Stimulated activated CD8-positive, alpha-beta memory T cell treated with anti-CD3 and anti-CD28 coated beads, Interleukin-7, amount 100 ng/mL, for 48 hours (primary cell): ENCODE measurements around the gene TEX101.

ENCODE experiments used
- DNase-seq, 2 donors: peaks; one replicate each; pipeline ENCODE4 v3.0.0-alpha.2; 2020; ENCODE audit warnings: low read depth in 1 of 2; ENCODE audit errors: extremely low read depth in 1 of 2

TEX101 gene

GRCh38 chr19:43445426-43445825, 30.7 kb downstream of the TEX101 start:
- no peak for DNase-seq

- DNase-seq, result peak; percentile 30 to 52
Observed at GRCh38 chr19:43446746-43447489, 32.2 kb downstream of the TEX101 start.

DNA sequence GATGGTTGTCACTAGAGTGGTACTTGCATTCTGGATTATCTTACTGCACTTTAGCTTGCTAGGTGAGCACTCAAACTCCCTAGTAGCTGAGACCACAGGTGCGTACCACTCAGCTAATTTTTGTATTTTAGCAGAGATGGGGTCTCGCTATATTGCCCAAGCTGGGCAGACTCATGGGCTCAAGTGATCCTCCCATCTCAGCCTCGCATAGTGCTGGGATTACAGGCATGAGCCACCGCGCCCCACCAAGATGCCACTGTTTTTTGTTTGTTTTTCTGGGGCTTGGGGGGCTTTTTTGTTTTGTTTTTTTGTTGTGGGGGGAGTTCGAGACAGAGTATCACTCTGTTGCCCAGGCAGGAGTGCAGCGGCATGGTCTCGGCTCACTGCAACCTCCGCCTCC, 33.0 kb downstream of the TEX101 start:
- DNase-seq, result no peak

- DNase-seq, result no peak
Observed at GRCh38 chr19:43450545-43450997, 35.9 kb downstream of the TEX101 start.

DNA sequence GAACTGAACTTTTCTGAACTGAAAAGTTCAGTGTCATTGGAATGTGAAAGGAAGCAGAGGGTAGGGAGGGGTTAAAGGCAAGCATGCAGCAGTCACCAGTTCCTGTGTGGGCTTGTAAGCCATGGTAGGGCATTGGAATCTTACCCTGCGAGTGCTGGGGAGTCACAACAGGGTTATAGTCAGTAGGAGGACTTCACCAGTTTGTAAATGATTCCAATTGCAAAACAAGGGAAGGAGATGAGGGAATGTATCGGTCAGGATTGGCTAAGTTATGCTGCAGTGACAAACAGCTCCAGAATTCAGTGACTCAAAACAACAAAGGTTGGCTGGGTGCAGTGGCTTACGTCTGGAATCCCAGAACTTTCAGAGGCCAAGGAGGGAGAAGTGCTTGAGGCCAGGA, 37.9 kb downstream of the TEX101 start:
- DNase-seq, result no peak

DNA sequence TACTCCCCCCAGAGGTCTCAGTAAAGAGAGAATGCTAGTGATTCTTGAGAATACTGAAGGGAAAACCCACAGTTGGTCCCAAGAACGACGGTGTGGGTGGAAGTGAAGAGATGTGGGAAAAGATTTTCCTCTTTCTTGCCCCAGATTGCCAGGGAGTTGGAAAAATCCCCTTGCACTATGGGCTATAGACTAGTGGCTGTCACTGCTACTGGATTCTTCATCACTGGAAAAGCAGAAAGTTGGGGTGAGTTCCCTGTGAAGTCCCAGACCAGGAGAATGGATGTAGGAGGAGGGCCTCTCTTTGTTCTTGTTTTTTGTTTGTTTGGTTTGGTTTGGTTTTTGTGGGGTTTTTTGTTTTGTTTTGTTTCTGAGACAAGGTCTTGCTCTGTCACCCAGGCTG, 39.3 kb downstream of the TEX101 start:
- no peak for DNase-seq

DNA sequence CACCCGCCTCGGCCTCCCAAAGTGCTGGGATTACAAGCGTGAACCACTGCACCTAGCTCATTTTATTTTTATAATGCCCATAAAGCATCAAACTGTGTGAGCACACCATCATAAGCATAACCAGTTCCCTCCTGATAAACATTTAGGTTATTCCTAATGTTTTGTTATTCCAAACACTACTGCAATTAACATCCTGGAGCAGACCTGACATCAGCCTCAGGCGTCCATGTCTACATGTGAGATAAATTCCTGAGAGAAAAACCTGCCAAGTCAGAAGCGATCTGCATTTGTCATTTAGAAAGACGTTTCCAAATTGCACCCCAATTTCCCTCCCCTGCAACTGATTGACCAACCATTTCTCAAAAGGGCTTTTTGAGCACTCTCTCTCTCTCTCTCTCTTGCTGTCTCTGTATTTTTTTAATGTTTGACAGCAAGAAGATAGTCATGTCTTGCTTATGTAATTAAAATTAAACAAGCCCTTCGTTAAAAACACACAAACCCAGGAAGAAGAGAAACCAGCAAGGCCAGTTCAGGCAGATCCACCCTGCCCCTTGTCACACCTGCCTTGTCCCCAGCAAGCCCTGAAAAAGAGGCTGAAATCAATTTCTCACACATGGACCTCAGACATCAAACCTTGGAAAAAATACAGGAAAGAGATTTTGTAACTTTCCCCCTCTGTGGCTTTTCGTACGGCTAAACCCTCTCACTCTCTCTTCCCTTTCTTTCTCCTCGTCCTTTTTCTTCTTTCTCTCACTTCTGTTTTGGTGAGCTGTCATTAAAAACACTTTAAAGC, 40.8 kb downstream of the TEX101 start:
- DNase-seq, result no peak

GRCh38 chr19:43457809-43458208, 43.1 kb downstream of the TEX101 start:
- no peak for DNase-seq

DNA sequence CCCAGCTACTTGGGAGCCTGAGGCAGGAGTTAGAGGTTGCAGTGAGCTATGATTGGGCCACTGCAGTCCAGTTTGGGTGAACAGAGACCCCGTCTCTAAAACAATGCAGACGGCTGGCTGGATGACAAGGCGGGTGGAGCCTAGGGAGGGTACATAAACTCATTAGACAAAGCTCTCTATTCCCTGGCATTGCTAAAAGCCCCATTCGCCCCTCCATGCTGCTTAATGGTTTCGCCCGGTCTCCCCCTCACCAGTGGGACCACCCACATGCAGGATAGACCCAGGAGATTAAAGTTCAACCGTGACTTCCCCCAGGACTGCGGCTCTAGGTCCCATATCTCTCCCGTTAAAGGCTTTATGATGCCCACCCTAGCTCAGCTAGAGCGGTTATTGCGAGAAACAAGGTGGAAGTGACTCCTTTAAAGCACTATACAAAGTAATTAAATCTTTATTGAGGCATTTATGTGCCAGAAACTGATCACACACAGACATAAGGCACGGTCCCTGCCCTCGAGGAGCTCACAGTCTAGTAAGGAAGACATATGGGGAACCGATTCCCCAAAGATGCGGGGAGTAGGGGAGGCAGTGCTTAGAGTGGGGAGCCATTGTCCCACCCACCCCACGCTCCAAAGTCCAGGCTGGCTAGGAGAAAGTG, 45.8 kb downstream of the TEX101 start:
- no peak for DNase-seq

GRCh38 chr19:43461303-43461702, 46.6 kb downstream of the TEX101 start:
- DNase-seq, result no peak

DNA sequence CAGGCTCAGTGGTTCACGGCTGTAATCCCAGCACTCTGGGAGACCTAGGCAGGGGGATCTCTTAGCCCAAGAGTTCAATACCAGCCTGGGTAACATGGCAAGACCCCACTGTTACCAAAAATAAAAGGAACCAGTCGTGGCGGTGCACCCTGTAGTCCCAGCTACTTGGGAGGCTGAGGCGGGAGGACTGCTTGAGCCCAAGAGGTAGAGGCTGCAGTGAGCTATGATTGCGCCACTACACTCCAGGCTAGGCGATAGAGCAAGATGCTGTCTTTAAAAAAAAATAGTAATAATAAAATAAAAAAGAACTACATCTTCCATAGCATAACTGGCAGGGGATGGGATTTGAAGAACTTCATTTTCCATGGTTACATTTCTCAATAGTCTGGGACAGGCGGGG, 47.7 kb downstream of the TEX101 start:
- DNase-seq, result no peak

- DNase-seq, result no peak
Observed at GRCh38 chr19:43462785-43463380, 48.2 kb downstream of the TEX101 start.

DNA sequence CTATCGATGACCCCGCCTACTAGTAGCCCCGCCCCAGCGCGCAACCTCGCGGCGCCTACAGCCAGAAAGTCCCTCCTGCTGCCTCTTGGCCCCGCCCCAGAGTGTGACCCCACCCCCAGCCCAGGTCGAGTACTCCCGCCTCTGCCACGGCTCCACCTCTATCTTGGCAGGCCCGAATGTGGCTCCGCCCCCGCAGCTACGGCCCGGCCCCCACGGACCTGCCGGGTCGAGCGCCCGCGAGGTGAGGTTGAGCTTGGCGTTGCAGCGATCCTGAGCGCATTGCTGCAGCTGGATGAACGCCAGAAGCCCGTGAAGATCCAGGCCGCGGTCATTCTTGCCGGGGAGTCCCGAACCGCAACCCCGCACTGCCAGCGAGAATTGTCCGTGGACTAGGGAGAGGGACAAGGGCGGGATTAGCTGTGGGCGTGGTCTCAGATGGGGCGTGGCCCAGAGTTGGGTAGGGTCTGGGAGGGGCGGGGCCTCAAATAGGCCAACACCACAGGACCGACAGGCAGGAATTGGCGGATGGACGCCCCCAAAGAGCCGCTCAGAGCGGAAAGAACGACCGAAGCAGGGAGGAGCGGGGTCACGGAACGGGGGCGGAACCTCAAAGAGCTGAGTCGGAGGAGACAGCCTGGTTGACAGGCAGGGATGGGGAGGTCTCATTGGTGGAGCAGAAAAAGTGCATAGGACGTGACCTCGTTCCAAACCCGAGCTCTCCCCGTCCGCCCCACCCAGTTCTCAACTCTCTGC, 48.9 kb downstream of the TEX101 start:
- peak; percentile 97 to 99 for DNase-seq

- no peak for DNase-seq
Observed at GRCh38 chr19:43464134-43464775, 49.6 kb downstream of the TEX101 start.

- DNase-seq, result peak in 1 of 2 donors; percentile 11
Observed at GRCh38 chr19:43465468-43466120, 50.9 kb downstream of the TEX101 start, which contains the start of gene LYPD3. TSS of gene LYPD3 (minus strand) at chr19:43465608. CDS start at chr19:43465571, 37 bp downstream.

GRCh38 chr19:43466793-43467192, 52.1 kb downstream of the TEX101 start:
- DNase-seq, result no peak

DNA sequence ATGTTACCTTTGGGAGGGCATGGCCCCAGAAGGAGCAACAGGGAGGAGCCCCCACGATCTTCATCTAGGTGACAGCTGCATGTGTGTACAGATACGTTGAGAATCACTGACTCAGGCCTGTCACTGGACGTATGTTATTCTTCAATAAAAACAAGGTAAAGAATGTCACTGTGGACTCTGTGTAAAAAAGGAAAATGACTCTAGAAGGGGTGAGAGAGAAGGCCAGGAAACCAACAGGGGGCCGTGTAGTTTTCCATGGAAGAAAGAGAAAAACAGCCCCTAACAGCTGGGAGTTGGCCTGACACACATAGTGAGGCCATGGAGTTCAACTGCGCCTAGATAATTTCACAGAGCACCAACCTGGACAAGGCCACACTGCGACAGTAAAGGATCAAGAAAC, 52.6 kb downstream of the TEX101 start:
- DNase-seq, result no peak

DNA sequence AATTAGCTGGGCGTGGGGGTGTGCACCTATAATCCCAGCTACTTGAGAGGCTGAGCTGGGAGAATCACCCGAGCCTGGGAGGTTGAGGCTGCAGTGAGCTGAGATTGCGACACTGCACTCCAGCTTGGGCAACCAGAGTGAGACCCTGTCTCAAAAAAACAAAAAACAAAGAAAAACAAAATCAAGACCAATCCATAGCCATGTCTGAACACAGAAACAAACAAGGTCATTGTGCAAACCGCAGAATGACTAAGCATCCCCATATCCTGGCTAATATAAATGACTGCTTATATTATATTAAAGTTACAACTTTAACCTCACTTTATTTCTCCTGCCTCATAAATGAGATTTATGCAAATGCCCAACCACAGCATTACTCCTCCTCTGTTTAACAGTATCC, 53.0 kb downstream of the TEX101 start:
- no peak for DNase-seq
